Measurements from ENCODE around the gene EDN1.

The EDN1 gene

DNA sequence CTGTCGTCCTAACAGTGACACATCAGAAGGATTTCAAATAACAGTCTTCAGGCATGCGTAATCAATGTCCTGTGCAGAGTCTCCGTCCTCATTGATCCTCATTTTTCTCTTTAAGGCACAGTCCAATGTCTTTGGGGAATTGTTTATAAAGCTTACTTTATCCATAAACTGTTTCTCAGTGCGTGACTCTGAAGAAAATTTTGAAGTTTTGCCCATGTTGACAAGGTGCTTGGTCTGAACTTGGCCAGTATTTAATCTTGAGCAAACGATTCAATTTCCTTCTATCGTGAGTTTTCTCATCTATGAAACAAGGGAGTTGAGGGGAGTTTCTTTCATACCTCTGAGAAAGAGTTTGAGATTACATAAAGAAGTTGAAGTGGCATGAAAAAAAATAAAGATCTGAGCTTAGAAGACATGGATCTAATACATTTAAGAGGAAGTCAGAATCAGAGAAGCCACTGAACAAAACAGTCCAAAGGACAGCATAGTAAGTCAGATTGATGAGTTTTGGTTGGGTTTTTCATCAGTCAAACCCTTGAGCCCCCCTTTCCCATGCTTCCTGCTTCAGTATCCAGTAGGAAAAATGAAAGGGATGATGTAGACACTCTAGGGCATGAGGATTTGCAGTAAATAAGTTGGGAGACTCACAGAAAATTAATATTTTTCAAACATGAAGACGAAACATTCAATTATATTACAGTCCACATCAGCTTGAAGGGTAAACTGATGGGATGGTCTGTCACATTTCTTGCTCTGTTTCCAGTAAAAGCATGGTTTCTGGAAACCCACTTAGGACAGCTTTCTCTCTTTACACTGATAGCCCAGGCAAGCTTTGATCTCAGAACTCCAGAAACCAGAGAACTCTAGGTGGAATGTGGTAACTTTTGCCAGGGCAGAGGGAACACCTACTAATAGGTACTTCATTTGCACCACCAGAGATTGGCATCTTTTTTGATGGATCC is 8.1 kb downstream of the EDN1 start:
- no peaks in the 10 kb centered on the region for H3K4me1 ChIP-seq (ENCODE audit: insufficient read depth, low read length)
- TF ChIP-seq CTCF (IDR thresholded peaks at IDR 0.05; ENCODE audit: borderline replicate concordance, extremely low read depth, low read length, poor library complexity, severe bottlenecking) (no peak), EZH2 (IDR thresholded peaks at IDR 0.05; ENCODE audit: borderline replicate concordance, low read depth, low read length, severe bottlenecking) (no peak)
- H3K4me2 ChIP-seq (ENCODE audit: insufficient read depth, low read length): no peak overlapping the region
- H3K9ac ChIP-seq (ENCODE audit: low read depth, low read length): no peak overlapping the region
- DNase-seq (no peak), ATAC-seq (ENCODE audit: insufficient read depth, low read depth) (no peak)
- H3K27me3 ChIP-seq (ENCODE audit: insufficient read depth, low read length, poor library complexity): peaks cover 9% of the 10 kb centered on the region
- H3K9me3 ChIP-seq (ENCODE audit: insufficient read depth, low read length, severe bottlenecking): no peaks in the 10 kb centered on the region
- no peak overlapping the region for H3K4me3 ChIP-seq (ENCODE audit: low read depth in 1 of 2, low read length in 2 of 2)
- H2AFZ ChIP-seq (ENCODE audit: low read depth, low read length): no peak overlapping the region
- no peaks in the 10 kb centered on the region for H3K36me3 ChIP-seq (ENCODE audit: insufficient read depth, low read length)
- H3K79me2 ChIP-seq (ENCODE audit: insufficient read depth, low read length): no peaks in the 10 kb centered on the region
- H3K27ac ChIP-seq (ENCODE audit: low read length): no peak overlapping the region
- H4K20me1 ChIP-seq (ENCODE audit: insufficient read depth, low read length): no peaks in the 10 kb centered on the region

- H2AFZ ChIP-seq (ENCODE audit: low read depth, low read length): no peak overlapping the region
- H3K27me3 ChIP-seq (ENCODE audit: insufficient read depth, low read length, poor library complexity): peaks cover 9% of the 10 kb centered on the region
- H3K9me3 ChIP-seq (ENCODE audit: insufficient read depth, low read length, severe bottlenecking): no peaks in the 10 kb centered on the region
- H3K4me3 ChIP-seq (ENCODE audit: low read depth in 1 of 2, low read length in 2 of 2): no peak overlapping the region
- no peak overlapping the region for H3K4me2 ChIP-seq (ENCODE audit: insufficient read depth, low read length)
- H3K36me3 ChIP-seq (ENCODE audit: insufficient read depth, low read length): no peaks in the 10 kb centered on the region
- no peaks in the 10 kb centered on the region for H3K79me2 ChIP-seq (ENCODE audit: insufficient read depth, low read length)
- no peak overlapping the region for H3K27ac ChIP-seq (ENCODE audit: low read length)
- H3K4me1 ChIP-seq (ENCODE audit: insufficient read depth, low read length): no peaks in the 10 kb centered on the region
- ATAC-seq (ENCODE audit: insufficient read depth, low read depth) (no peak), DNase-seq (no peak)
- no peaks in the 10 kb centered on the region for H4K20me1 ChIP-seq (ENCODE audit: insufficient read depth, low read length)
- H3K9ac ChIP-seq (ENCODE audit: low read depth, low read length): no peak overlapping the region
- TF ChIP-seq CTCF (IDR thresholded peaks at IDR 0.05; ENCODE audit: borderline replicate concordance, extremely low read depth, low read length, poor library complexity, severe bottlenecking) (no peak), EZH2 (IDR thresholded peaks at IDR 0.05; ENCODE audit: borderline replicate concordance, low read depth, low read length, severe bottlenecking) (no peak)
These were observed 8.8 kb downstream of the EDN1 start for GRCh38 chr6:12298995-12299394.

GRCh38 chr6:12301018-12301417 is 10.9 kb downstream of the EDN1 start:
- H3K79me2 ChIP-seq (ENCODE audit: insufficient read depth, low read length): no peaks in the 10 kb centered on the region
- TF ChIP-seq CTCF (IDR thresholded peaks at IDR 0.05; ENCODE audit: borderline replicate concordance, extremely low read depth, low read length, poor library complexity, severe bottlenecking): no peak
- no peak for TF ChIP-seq EZH2 (IDR thresholded peaks at IDR 0.05; ENCODE audit: borderline replicate concordance, low read depth, low read length, severe bottlenecking)
- H3K27ac ChIP-seq (ENCODE audit: low read length): no peak overlapping the region
- H3K4me3 ChIP-seq (ENCODE audit: low read depth in 1 of 2, low read length in 2 of 2): no peak overlapping the region
- H3K9ac ChIP-seq (ENCODE audit: low read depth, low read length): no peak overlapping the region
- H2AFZ ChIP-seq (ENCODE audit: low read depth, low read length): no peak overlapping the region
- H3K4me1 ChIP-seq (ENCODE audit: insufficient read depth, low read length): no peaks in the 10 kb centered on the region
- no peak overlapping the region for H3K4me2 ChIP-seq (ENCODE audit: insufficient read depth, low read length)
- no peaks in the 10 kb centered on the region for H3K9me3 ChIP-seq (ENCODE audit: insufficient read depth, low read length, severe bottlenecking)
- ATAC-seq (ENCODE audit: insufficient read depth, low read depth) (no peak), DNase-seq (no peak)
- H4K20me1 ChIP-seq (ENCODE audit: insufficient read depth, low read length): no peaks in the 10 kb centered on the region
- H3K27me3 ChIP-seq (ENCODE audit: insufficient read depth, low read length, poor library complexity): peaks cover 6% of the 10 kb centered on the region
- no peaks in the 10 kb centered on the region for H3K36me3 ChIP-seq (ENCODE audit: insufficient read depth, low read length)

Data from DND-41 (cell line).